ENCODE data around the gene SUN5. TPM values are rescaled to one million over a fixed set of nuclear protein-coding genes. Genes with fewer than 3 reads are reported as not detected.

SUN5 gene
- polyA plus RNA-seq, 2 of the 4 experiments (the other 2 are of a cell fraction), result not detected

DNA sequence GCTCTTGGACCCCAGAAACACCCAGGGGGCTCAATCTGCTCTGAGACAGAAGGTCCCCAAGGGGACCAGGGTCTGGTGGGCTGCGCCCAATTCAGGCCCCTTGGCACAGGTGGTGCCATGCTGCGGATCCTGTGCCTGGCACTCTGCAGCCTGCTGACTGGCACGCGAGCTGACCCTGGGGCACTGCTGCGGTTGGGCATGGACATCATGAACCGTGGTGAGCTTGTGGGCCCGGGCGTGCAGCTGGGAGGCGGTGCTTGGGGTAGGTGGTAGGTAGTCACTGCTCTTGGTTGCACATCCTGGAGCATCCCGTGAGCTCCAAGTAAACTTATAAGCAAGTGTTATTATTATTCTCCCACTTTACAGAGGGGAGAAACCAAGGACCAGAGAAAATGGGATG is 27.3 kb upstream of the SUN5 start, which contains the start of gene BPIFB6:
Gene BPIFB6, plus strand, starts transcription at position 118 of the 400 bp plus-strand sequence. Its CDS starts 0 bp downstream, at position 118.
- Histone ChIP-seq H3K4me1 (no peaks in the 10 kb centered on the region), H3K4me2 (no peak within 1 kb of the TSS), H3K27ac (no peak within 1 kb of the TSS), H3K9me3 (no peaks in the 10 kb centered on the region), H3K4me3 (no peak within 1 kb of the TSS)
- ATAC-seq, result no peak
- CTCF ChIA-PET, result no interaction called here
- WGBS (ENCODE audit: missing lambda C conversion rate), result 42% methylated on average over 5 of the region's 10 CpGs
- no peak for FAIRE-seq
- DNase-seq (ENCODE audit: low read depth in 1 of 2, low spot score in 1 of 2), result no peak
- POLR2A ChIA-PET, result no interaction called here
- TF ChIP-seq, protein P1, sequence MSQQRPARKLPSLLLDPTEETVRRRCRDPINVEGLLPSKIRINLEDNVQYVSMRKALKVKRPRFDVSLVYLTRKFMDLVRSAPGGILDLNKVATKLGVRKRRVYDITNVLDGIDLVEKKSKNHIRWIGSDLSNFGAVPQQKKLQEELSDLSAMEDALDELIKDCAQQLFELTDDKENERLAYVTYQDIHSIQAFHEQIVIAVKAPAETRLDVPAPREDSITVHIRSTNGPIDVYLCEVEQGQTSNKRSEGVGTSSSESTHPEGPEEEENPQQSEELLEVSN (IDR thresholded peaks at IDR 0.05; ENCODE audit: borderline replicate concordance, low read depth), result no peak
- TF ChIP-seq KDM1A (IDR thresholded peaks at IDR 0.05; ENCODE audit: low read depth) (no peak), HEYL (CRISPR knock-in tag; IDR thresholded peaks at IDR 0.05) (no peak), HOXB5 (CRISPR knock-in tag; IDR thresholded peaks at IDR 0.05) (no peak), SREBF2 (IDR thresholded peaks at IDR 0.05) (no peak), FOSL2 (IDR thresholded peaks at IDR 0.05) (no peak), FOSL2 (CRISPR knock-in tag; IDR thresholded peaks at IDR 0.05) (no peak), HOXB13 (CRISPR knock-in tag; IDR thresholded peaks at IDR 0.05; ENCODE audit: low read depth) (no peak), MYC (IDR thresholded peaks at IDR 0.05; ENCODE audit: borderline replicate concordance, low read length) (no peak), EP300 (IDR thresholded peaks at IDR 0.05) (no peak), RARB (CRISPR knock-in tag; IDR thresholded peaks at IDR 0.05) (no peak), ZNF302 (CRISPR knock-in tag; IDR thresholded peaks at IDR 0.05) (no peak), ZFP36 (IDR thresholded peaks at IDR 0.05; ENCODE audit: borderline replicate concordance, partially characterized antibody) (no peak), TFCP2L1 (CRISPR knock-in tag; IDR thresholded peaks at IDR 0.05) (no peak), CHD4 (IDR thresholded peaks at IDR 0.05; ENCODE audit: borderline replicate concordance) (no peak), PHF8 (IDR thresholded peaks at IDR 0.05; ENCODE audit: borderline replicate concordance, low read depth) (no peak), ZSCAN20 (CRISPR knock-in tag; IDR thresholded peaks at IDR 0.05) (no peak)
- TF ChIP-seq, protein P2, sequence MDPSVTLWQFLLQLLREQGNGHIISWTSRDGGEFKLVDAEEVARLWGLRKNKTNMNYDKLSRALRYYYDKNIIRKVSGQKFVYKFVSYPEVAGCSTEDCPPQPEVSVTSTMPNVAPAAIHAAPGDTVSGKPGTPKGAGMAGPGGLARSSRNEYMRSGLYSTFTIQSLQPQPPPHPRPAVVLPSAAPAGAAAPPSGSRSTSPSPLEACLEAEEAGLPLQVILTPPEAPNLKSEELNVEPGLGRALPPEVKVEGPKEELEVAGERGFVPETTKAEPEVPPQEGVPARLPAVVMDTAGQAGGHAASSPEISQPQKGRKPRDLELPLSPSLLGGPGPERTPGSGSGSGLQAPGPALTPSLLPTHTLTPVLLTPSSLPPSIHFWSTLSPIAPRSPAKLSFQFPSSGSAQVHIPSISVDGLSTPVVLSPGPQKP (IDR thresholded peaks at IDR 0.05; ENCODE audit: low read depth, low read length), result no peak

DNA sequence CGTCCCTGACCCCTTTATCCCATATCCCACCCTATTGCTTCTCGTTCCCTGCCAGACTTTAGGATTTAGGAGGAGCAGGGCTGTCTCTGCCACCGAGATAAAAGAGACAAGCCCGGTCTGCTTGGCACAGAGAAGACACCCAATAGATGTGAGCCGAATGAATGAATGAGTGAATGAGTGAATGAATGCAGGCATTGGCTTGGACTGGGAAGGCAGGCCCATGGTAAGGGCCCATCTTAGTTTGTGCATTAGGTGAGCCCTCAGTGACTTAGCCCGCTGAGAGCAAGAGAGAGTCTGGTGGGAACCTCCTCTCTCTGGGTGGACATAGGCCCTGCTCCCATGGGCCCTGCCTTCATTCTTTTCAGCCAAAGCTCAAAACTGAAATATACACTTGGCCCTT is 26.3 kb upstream of the SUN5 start:
- FAIRE-seq, result no peak
- WGBS (ENCODE audit: missing lambda C conversion rate), result 28% methylated on average over 6 of the region's 6 CpGs
- Histone ChIP-seq H3K4me3 (no peak overlapping the region), H3K4me2 (no peak overlapping the region), H3K9me3 (no peaks in the 10 kb centered on the region), H3K4me1 (no peaks in the 10 kb centered on the region), H3K27ac (no peak overlapping the region)
- POLR2A ChIA-PET, result no interaction called here
- no peak for DNase-seq (ENCODE audit: low read depth in 1 of 2, low spot score in 1 of 2)
- CTCF ChIA-PET, result no interaction called here
- TF ChIP-seq JUNB (IDR thresholded peaks at IDR 0.05), result no peak
- TF ChIP-seq, protein P3, sequence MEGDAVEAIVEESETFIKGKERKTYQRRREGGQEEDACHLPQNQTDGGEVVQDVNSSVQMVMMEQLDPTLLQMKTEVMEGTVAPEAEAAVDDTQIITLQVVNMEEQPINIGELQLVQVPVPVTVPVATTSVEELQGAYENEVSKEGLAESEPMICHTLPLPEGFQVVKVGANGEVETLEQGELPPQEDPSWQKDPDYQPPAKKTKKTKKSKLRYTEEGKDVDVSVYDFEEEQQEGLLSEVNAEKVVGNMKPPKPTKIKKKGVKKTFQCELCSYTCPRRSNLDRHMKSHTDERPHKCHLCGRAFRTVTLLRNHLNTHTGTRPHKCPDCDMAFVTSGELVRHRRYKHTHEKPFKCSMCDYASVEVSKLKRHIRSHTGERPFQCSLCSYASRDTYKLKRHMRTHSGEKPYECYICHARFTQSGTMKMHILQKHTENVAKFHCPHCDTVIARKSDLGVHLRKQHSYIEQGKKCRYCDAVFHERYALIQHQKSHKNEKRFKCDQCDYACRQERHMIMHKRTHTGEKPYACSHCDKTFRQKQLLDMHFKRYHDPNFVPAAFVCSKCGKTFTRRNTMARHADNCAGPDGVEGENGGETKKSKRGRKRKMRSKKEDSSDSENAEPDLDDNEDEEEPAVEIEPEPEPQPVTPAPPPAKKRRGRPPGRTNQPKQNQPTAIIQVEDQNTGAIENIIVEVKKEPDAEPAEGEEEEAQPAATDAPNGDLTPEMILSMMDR (IDR thresholded peaks at IDR 0.05), result no peak
- TF ChIP-seq PHF8 (IDR thresholded peaks at IDR 0.05; ENCODE audit: borderline replicate concordance, low read depth), result no peak
- no peak for TF ChIP-seq TFCP2L1 (CRISPR knock-in tag; IDR thresholded peaks at IDR 0.05)
- ATAC-seq, result no peak

DNA sequence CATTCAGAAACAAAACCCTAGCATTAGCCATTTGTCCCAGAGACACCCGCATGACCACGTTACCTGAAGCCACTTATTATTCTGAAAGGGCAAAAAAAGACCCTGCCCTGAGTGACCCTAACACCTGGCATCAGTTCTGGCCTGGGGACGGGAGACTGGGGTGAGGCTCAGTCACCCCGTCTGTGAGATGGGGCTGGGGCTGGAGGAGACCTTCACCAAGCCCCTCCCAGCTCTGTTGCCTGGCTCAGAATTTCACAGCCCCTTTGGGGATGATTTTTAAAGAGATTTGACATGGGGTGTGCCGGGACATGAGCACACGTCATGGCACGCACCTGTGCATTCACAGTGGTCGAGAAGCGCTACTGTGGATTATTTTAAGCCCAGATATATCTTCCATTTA is 25.8 kb upstream of the SUN5 start:
- ATAC-seq (no peak), DNase-seq (ENCODE audit: low read depth in 1 of 2, low spot score in 1 of 2) (no peak), FAIRE-seq (no peak)
- H3K4me3 ChIP-seq, result no peak overlapping the region
- no peaks in the 10 kb centered on the region for H3K9me3 ChIP-seq
- H3K4me2 ChIP-seq, result no peak overlapping the region
- no peaks in the 10 kb centered on the region for H3K4me1 ChIP-seq
- ChIA-PET CTCF (interaction anchor here (0.8 kb wide), 1 partner anchor 45 kb away, joined by 3 read pairs; no protein-coding TSS in a partner anchor), POLR2A (no interaction called here)
- no peak overlapping the region for H3K27ac ChIP-seq
- WGBS (ENCODE audit: missing lambda C conversion rate), result 16% methylated on average over 9 of the region's 9 CpGs
- TF ChIP-seq JUNB (IDR thresholded peaks at IDR 0.05) (no peak), CBX8 (IDR thresholded peaks at IDR 0.05) (no peak), CHD4 (IDR thresholded peaks at IDR 0.05; ENCODE audit: borderline replicate concordance) (no peak)
- TF ChIP-seq, protein P4, sequence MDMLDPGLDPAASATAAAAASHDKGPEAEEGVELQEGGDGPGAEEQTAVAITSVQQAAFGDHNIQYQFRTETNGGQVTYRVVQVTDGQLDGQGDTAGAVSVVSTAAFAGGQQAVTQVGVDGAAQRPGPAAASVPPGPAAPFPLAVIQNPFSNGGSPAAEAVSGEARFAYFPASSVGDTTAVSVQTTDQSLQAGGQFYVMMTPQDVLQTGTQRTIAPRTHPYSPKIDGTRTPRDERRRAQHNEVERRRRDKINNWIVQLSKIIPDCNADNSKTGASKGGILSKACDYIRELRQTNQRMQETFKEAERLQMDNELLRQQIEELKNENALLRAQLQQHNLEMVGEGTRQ (IDR thresholded peaks at IDR 0.05), result no peak

Data from A549 (cell line).